HCT116 (cell line): ENCODE data around the gene RUNX1. TPM values are rescaled to one million over a fixed set of nuclear protein-coding genes. Genes with fewer than 3 reads are reported as not detected.

Source experiments
- ATAC-seq: fragments of 200-7000 bp; cut with Tn5 transposase; 2 replicates; pipeline ENCODE4 v1.9.1; 2020; ENCODE audit warnings: mild to moderate bottlenecking, moderate library complexity
- BruUV-seq: library from RNA; stranded (reverse); fragments of 400-500 nt; replicated peaks from 2 replicates; lab custom pipeline; 2021; lab: Mats Ljungman, UMichigan
- CTCF ChIA-PET: fragments of 300-600 bp; sonication (Branson Sonifier 250); formaldehyde crosslinking; loops from one replicate; lab custom pipeline; 2021; ENCODE audit warnings: antibody characterized with exemption; lab: Charles Lee
- POLR2A ChIA-PET: fragments of 300-600, 350-600 bp; sonication (Branson Sonifier 250); formaldehyde crosslinking; loops from one replicate; lab custom pipeline; 2021; ENCODE audit warnings: antibody characterized with exemption; lab: Charles Lee
- RAD21 ChIA-PET, 2 experiments: fragments of 300-600 bp; sonication (Branson Sonifier 250); formaldehyde crosslinking; loops; one replicate each; lab custom pipeline; 2023; ENCODE audit warnings: low total read pairs in 2 of 2; ENCODE audit not compliant: uncharacterized antibody in 2 of 2, unreplicated experiment in 2 of 2, low non-redundant PET in 1 of 2; lab: Charles Lee
- DNase-seq: peaks from one replicate; pipeline ENCODE4 v3.0.0-alpha.2; 2010; ENCODE audit warnings: low read depth, low spot score
- H2AFZ ChIP-seq: fragments of 200-600 bp; shearing (Covaris generic), sonication (generic); 2 replicates; pipeline ENCODE4 v1.6.1; 2017; ENCODE audit warnings: low read depth, mixed run types, mixed read lengths, antibody characterized with exemption, low read length; ENCODE audit not compliant: poor library complexity, severe bottlenecking
- H3K27ac ChIP-seq: 2 replicates; pipeline ENCODE4 v1.5.1; 2012; ENCODE audit warnings: low read depth, low read length
- H3K27me3 ChIP-seq: fragments of 200-600 bp; sonication (generic); 2 replicates; pipeline ENCODE4 v1.6.1; 2016; ENCODE audit warnings: mixed run types, low read length, mixed read lengths; ENCODE audit not compliant: insufficient read depth
- H3K36me3 ChIP-seq, 2 experiments: fragments of 200-500 bp in 1 of 2; fragments of 200-600 bp in 1 of 2; sonication (Bioruptor generic) in 1 of 2; sonication (generic) in 1 of 2; 2 replicates each; pipeline versions ENCODE4 v1.5.1 to v1.6.1; 2014 to 2016; ENCODE audit warnings: low read length in 2 of 2, inconsistent platforms in 1 of 2, mixed read lengths in 1 of 2, mixed run types in 1 of 2; ENCODE audit not compliant: insufficient read depth in 2 of 2, control insufficient read depth in 1 of 2
- H3K4me1 ChIP-seq, 2 experiments: fragments of 200-600 bp in 1 of 2; sonication (generic) in 1 of 2; 2 replicates each; pipeline versions ENCODE4 v1.5.1 to v1.6.1; 2012 to 2017; ENCODE audit warnings: low read length in 2 of 2, inconsistent platforms in 1 of 2, mild to moderate bottlenecking in 1 of 2, mixed read lengths in 1 of 2, mixed run types in 1 of 2, moderate library complexity in 1 of 2; ENCODE audit not compliant: insufficient read depth in 2 of 2, control insufficient read depth in 1 of 2
- H3K4me2 ChIP-seq: fragments of 200-600 bp; sonication (generic); 2 replicates; pipeline ENCODE4 v1.6.1; 2017; ENCODE audit warnings: mixed run types, low read length, mixed read lengths
- H3K4me3 ChIP-seq, 2 experiments: fragments of 200-600 bp in 1 of 2; sonication (generic) in 1 of 2; replicated peaks in 1 of 2; 2 replicates each; pipeline ENCODE4 v1.5.1; 2011 to 2016; ENCODE audit warnings: low read length in 2 of 2, control low read depth in 1 of 2, low read depth in 1 of 2, mild to moderate bottlenecking in 1 of 2, mixed read lengths in 1 of 2, mixed run types in 1 of 2
- H3K79me2 ChIP-seq: fragments of 200-600 bp; sonication (generic); 2 replicates; pipeline ENCODE4 v1.6.1; 2017; ENCODE audit warnings: mild to moderate bottlenecking, mixed run types, low read length, moderate library complexity, mixed read lengths; ENCODE audit not compliant: insufficient read depth
- H3K9ac ChIP-seq: fragments of 200-600 bp; sonication (generic); 2 replicates; pipeline ENCODE4 v1.6.1; 2016; ENCODE audit warnings: low read length, mixed read lengths
- H3K9me2 ChIP-seq: fragments of 200-600 bp; sonication (generic), shearing (Covaris generic); 2 replicates; pipeline ENCODE4 v1.6.1; 2017; ENCODE audit warnings: mixed run types, mild to moderate bottlenecking, moderate library complexity; ENCODE audit not compliant: insufficient read depth
- H3K9me3 ChIP-seq, 2 experiments: fragments of 200-500 bp in 1 of 2; fragments of 200-600 bp in 1 of 2; sonication (Bioruptor generic) in 1 of 2; sonication (generic) in 1 of 2; 2 replicates each; pipeline ENCODE4 v1.6.1; 2014 to 2017; ENCODE audit warnings: low read length in 2 of 2, mixed read lengths in 2 of 2, inconsistent platforms in 1 of 2, low read depth in 1 of 2, mild to moderate bottlenecking in 1 of 2, mixed run types in 1 of 2, moderate library complexity in 1 of 2; ENCODE audit not compliant: control insufficient read depth in 1 of 2, insufficient read depth in 1 of 2
- H4K20me1 ChIP-seq: fragments of 200-600 bp; sonication (generic), shearing (Covaris generic); 2 replicates; pipeline ENCODE4 v1.6.1; 2017; ENCODE audit warnings: mixed run types, mild to moderate bottlenecking, moderate library complexity; ENCODE audit not compliant: insufficient read depth
- CBX3 ChIP-seq: IDR thresholded peaks from 2 replicates; pipeline ENCODE4 v1.6.1; 2012; ENCODE audit warnings: low read depth
- CEBPB ChIP-seq: IDR thresholded peaks from 2 replicates; pipeline ENCODE4 v1.6.1; 2012; ENCODE audit warnings: low read depth
- EZH2 ChIP-seq: fragments of 200-600 bp; sonication (generic); IDR thresholded peaks from 2 replicates; pipeline ENCODE4 v1.6.1; 2017; ENCODE audit warnings: antibody characterized with exemption, mixed run types
- EZH2phosphoT487 ChIP-seq: fragments of 200-600 bp; IDR thresholded peaks from 2 replicates; pipeline ENCODE4 v1.6.1; 2018; ENCODE audit warnings: antibody characterized with exemption, borderline replicate concordance
- FOSL1 ChIP-seq: IDR thresholded peaks from 2 replicates; pipeline ENCODE4 v1.6.1; 2012; ENCODE audit warnings: low read depth
- JUND ChIP-seq: IDR thresholded peaks from 2 replicates; pipeline ENCODE4 v1.6.1; 2012
- RAD21 ChIP-seq: IDR thresholded peaks from 2 replicates; pipeline ENCODE4 v1.6.1; 2012; ENCODE audit warnings: low read depth, mild to moderate bottlenecking
- SIN3A ChIP-seq: IDR thresholded peaks from 2 replicates; pipeline ENCODE4 v1.6.1; 2012; ENCODE audit warnings: low read depth
- SP1 ChIP-seq: IDR thresholded peaks from 2 replicates; pipeline ENCODE4 v1.6.1; 2012; ENCODE audit warnings: low read depth
- SRF ChIP-seq: IDR thresholded peaks from 2 replicates; pipeline ENCODE4 v1.6.1; 2012; ENCODE audit warnings: low read depth
- YY1 ChIP-seq: IDR thresholded peaks from 2 replicates; pipeline ENCODE4 v1.6.1; 2011; ENCODE audit warnings: low read length, low read depth, moderate library complexity, mild to moderate bottlenecking; ENCODE audit not compliant: insufficient replicate concordance; ENCODE audit errors: extremely low read depth
- ZFX ChIP-seq: fragments of 450-650 bp; IDR thresholded peaks from 2 replicates; pipeline ENCODE4 v1.6.1; 2017
- ZNF274 ChIP-seq: fragments of 200-500 bp; sonication (Bioruptor generic); IDR thresholded peaks from 2 replicates; pipeline ENCODE4 v1.6.1; 2014; ENCODE audit warnings: mild to moderate bottlenecking, low read depth, low read length, inconsistent platforms
- intact Hi-C: fragments of 100-400 bp; cut with micrococcal nuclease; formaldehyde crosslinking; loops from 2 replicates; pipeline ENCODE4 v1.10.0; 2022
- total RNA-seq: library from RNA; stranded (reverse); gene quantifications from one replicate; pipeline ENCODE4 v1.2.1, GENCODE V29; 2021; ENCODE audit not compliant: unreplicated experiment
- TF ChIP-seq, protein P1 (sequence below): IDR thresholded peaks from 2 replicates; pipeline ENCODE4 v1.6.1; 2011; ENCODE audit warnings: mild to moderate bottlenecking, low read length, moderate library complexity; ENCODE audit not compliant: insufficient replicate concordance; ENCODE audit errors: extremely low read depth
- TF ChIP-seq, protein P2 (sequence below): IDR thresholded peaks from 2 replicates; pipeline ENCODE4 v1.6.1; 2012
- TF ChIP-seq, protein P3 (sequence below): IDR thresholded peaks from 2 replicates; pipeline ENCODE4 v1.6.1; 2012; ENCODE audit warnings: low read depth

RUNX1 gene
- total RNA-seq, 1 experiment from 2014 or later: 33.5 TPM

DNA sequence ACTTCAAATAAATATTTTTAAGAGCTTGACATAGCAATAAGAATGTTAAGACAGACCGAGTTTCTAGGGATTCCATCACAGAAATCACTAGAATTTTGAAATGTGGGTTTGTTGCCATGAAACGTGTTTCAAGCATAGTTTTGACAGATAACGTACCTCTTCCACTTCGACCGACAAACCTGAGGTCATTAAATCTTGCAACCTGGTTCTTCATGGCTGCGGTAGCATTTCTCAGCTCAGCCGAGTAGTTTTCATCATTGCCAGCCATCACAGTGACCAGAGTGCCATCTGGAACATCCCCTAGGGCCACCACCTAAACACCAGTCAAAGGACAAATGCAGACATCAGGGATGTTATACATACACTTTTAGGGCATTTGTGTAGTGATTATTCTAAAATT is 168.7 kb downstream of the RUNX1 start:
- peaks cover 10 to 28% of the 10 kb centered on the region in 2 experiments; a peak in 2 of 4 replicates for H3K36me3 ChIP-seq
- no peak for ATAC-seq
- no peaks in the 10 kb centered on the region for H3K27me3 ChIP-seq
- H3K79me2 ChIP-seq: peaks cover 96% of the 10 kb centered on the region
- TF ChIP-seq CEBPB: no peak
- TF ChIP-seq EZH2phosphoT487: no peak
- no peak for TF ChIP-seq RAD21
- TF ChIP-seq, protein P1, sequence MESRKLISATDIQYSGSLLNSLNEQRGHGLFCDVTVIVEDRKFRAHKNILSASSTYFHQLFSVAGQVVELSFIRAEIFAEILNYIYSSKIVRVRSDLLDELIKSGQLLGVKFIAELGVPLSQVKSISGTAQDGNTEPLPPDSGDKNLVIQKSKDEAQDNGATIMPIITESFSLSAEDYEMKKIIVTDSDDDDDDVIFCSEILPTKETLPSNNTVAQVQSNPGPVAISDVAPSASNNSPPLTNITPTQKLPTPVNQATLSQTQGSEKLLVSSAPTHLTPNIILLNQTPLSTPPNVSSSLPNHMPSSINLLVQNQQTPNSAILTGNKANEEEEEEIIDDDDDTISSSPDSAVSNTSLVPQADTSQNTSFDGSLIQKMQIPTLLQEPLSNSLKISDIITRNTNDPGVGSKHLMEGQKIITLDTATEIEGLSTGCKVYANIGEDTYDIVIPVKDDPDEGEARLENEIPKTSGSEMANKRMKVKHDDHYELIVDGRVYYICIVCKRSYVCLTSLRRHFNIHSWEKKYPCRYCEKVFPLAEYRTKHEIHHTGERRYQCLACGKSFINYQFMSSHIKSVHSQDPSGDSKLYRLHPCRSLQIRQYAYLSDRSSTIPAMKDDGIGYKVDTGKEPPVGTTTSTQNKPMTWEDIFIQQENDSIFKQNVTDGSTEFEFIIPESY: no peak
- no peak for TF ChIP-seq JUND
- TF ChIP-seq EZH2: no peak
- no peak for TF ChIP-seq CBX3
- TF ChIP-seq, protein P2, sequence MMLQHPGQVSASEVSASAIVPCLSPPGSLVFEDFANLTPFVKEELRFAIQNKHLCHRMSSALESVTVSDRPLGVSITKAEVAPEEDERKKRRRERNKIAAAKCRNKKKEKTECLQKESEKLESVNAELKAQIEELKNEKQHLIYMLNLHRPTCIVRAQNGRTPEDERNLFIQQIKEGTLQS: no peak
- TF ChIP-seq SRF: no peak
- TF ChIP-seq ZNF274: no peak
- no peak for TF ChIP-seq YY1
- no peak for TF ChIP-seq SIN3A
- TF ChIP-seq FOSL1: no peak
- TF ChIP-seq SP1: no peak
- no peak for TF ChIP-seq ZFX
- TF ChIP-seq, protein P3, sequence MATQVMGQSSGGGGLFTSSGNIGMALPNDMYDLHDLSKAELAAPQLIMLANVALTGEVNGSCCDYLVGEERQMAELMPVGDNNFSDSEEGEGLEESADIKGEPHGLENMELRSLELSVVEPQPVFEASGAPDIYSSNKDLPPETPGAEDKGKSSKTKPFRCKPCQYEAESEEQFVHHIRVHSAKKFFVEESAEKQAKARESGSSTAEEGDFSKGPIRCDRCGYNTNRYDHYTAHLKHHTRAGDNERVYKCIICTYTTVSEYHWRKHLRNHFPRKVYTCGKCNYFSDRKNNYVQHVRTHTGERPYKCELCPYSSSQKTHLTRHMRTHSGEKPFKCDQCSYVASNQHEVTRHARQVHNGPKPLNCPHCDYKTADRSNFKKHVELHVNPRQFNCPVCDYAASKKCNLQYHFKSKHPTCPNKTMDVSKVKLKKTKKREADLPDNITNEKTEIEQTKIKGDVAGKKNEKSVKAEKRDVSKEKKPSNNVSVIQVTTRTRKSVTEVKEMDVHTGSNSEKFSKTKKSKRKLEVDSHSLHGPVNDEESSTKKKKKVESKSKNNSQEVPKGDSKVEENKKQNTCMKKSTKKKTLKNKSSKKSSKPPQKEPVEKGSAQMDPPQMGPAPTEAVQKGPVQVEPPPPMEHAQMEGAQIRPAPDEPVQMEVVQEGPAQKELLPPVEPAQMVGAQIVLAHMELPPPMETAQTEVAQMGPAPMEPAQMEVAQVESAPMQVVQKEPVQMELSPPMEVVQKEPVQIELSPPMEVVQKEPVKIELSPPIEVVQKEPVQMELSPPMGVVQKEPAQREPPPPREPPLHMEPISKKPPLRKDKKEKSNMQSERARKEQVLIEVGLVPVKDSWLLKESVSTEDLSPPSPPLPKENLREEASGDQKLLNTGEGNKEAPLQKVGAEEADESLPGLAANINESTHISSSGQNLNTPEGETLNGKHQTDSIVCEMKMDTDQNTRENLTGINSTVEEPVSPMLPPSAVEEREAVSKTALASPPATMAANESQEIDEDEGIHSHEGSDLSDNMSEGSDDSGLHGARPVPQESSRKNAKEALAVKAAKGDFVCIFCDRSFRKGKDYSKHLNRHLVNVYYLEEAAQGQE: no peak
- TF ChIP-seq, all 23 proteins: peak for 0
- H3K4me1 ChIP-seq: peaks cover 41 to 66% of the 10 kb centered on the region in 2 experiments
- intact Hi-C loops: no loop called here
- H3K9ac ChIP-seq: no peak overlapping the region
- ChIA-PET CTCF (interaction anchor here (1.0 kb wide), 1 partner anchor 960 kb away, joined by 3 read pairs; no protein-coding TSS in a partner anchor), RAD21 (interaction anchor here in 1 of 2 experiments (1.5 kb wide), 1 partner anchor 135 kb away, joined by 4 read pairs; no protein-coding TSS in a partner anchor), POLR2A (interaction anchor here (1.0 kb wide), 1 partner anchor 8 kb away, joined by 5 read pairs; no protein-coding TSS in a partner anchor)
- BruUV-seq: no TSS peak
- no peak overlapping the region for H3K27ac ChIP-seq
- no peak overlapping the region for H3K4me3 ChIP-seq
- no peaks in the 10 kb centered on the region for H3K9me2 ChIP-seq
- DNase-seq: no peak
- no peak overlapping the region for H2AFZ ChIP-seq
- no peak overlapping the region for H3K4me2 ChIP-seq
- no peaks in the 10 kb centered on the region for H3K9me3 ChIP-seq
- H4K20me1 ChIP-seq: no peaks in the 10 kb centered on the region
